PFSK-1 (cell line): ENCODE results near the gene RNF151.

Experiments used
- FOXP2 ChIP-seq: optimal IDR thresholded peaks from 2 replicates; pipeline ENCODE3; 2011; ENCODE audit warnings: borderline replicate concordance, control low read depth, inconsistent platforms; ENCODE audit not compliant: insufficient read depth; ENCODE audit errors: extremely low read length, extremely low read depth
- POLR2AphosphoS5 ChIP-seq: IDR thresholded peaks from 2 replicates; pipeline ENCODE4 v1.6.1; 2012; ENCODE audit warnings: low read depth, mild to moderate bottlenecking, control low read depth, low read length, moderate library complexity
- REST ChIP-seq, 2 experiments: IDR thresholded peaks; 2 replicates each; pipeline versions ENCODE4 v1.6.1 to v1.8.0; 2011 to 2012; ENCODE audit warnings: low read depth in 2 of 2, low read length in 2 of 2, control low read depth in 1 of 2, inconsistent platforms in 1 of 2, mild to moderate bottlenecking in 1 of 2, moderate library complexity in 1 of 2; ENCODE audit not compliant: insufficient read depth in 1 of 2
- SIN3A ChIP-seq: IDR thresholded peaks from 2 replicates; pipeline ENCODE4 v1.6.1; 2012; ENCODE audit warnings: mild to moderate bottlenecking, low read length, moderate library complexity, borderline replicate concordance; ENCODE audit not compliant: insufficient read depth
- TAF1 ChIP-seq: IDR thresholded peaks from 2 replicates; pipeline ENCODE4 v1.6.1; 2012; ENCODE audit warnings: low read length, control low read depth, borderline replicate concordance; ENCODE audit not compliant: insufficient read depth

Gene RNF151

GRCh38 chr16:1971796-1972489 lies 5.3 kb downstream of the RNF151 start, which contains the start of gene TBL3:
Gene TBL3 (plus strand): TSS chr16:1972053. CDS start chr16:1972165, 112 bp downstream.
- no peak for TF ChIP-seq SIN3A
- peak; percentile 80; the same call in 1 of the 2 replicates for TF ChIP-seq TAF1
- peak; percentile 81 for TF ChIP-seq POLR2AphosphoS5
- peak; percentile 99 for TF ChIP-seq FOXP2
- TF ChIP-seq REST (IDR thresholded peaks at IDR 0.05; ENCODE audit: insufficient read depth in 1 of 2, low read depth in 2 of 2, low read length in 2 of 2), result peak in 1 of 2 experiments; percentile 29; a peak in 1 of 4 replicates

- TF ChIP-seq TAF1 (no peak), FOXP2 (no peak), SIN3A (no peak), REST (IDR thresholded peaks at IDR 0.05; ENCODE audit: insufficient read depth in 1 of 2, low read depth in 2 of 2, low read length in 2 of 2) (no peak), POLR2AphosphoS5 (no peak)
Measured at GRCh38 chr16:1972490-1972877, 5.8 kb downstream of the RNF151 start.

DNA sequence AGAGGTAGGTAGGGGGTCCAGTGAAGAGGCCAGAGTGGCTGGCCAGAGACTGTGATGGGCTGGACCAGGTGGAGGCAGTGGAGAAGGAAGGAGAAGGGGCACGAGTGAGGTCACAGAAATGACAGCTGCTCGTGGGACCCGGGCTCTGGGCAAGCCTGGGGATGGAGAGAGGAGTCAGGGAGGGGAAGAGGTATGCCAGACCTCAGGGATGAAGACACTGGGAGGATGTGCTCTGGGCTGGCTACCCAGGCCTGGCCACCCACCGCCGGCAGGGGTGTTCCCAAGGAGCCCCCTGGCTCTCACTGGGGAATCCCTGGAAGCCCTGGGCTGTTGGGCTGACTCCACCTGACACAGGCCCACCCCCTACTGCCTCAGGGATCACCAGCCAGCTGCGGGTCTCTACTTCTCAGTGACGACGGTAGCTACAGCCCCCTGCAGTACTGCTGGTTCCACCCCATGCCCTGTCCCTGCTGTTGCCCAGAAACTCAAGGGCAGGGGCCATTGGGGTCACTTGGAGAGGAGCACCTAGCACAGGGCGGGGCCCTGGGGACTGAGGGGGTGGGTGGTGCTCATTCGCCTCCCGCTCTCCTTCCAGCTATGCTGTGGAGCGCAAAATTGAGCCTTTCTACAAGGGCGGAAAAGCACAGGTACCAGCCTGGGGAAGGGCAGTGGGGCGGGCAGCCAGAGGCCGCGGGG lies 7.0 kb downstream of the RNF151 start:
- TF ChIP-seq TAF1, result no peak
- no peak for TF ChIP-seq POLR2AphosphoS5
- no peak for TF ChIP-seq SIN3A
- TF ChIP-seq FOXP2, result no peak
- TF ChIP-seq REST (IDR thresholded peaks at IDR 0.05; ENCODE audit: insufficient read depth in 1 of 2, low read depth in 2 of 2, low read length in 2 of 2), result no peak

- TF ChIP-seq TAF1 (no peak), POLR2AphosphoS5 (no peak), SIN3A (no peak), FOXP2 (no peak), REST (IDR thresholded peaks at IDR 0.05; ENCODE audit: insufficient read depth in 1 of 2, low read depth in 2 of 2, low read length in 2 of 2) (no peak)
Measured at GRCh38 chr16:1974157-1975070, 7.8 kb downstream of the RNF151 start.
